AG10803 (cell line): ENCODE data around the gene VPS9D1.

Experiments
- DNase-seq: peaks from one replicate; pipeline ENCODE4 v3.0.0; 2010; ENCODE audit warnings: low read depth
- H3K4me3 ChIP-seq: 2 replicates; pipeline ENCODE4 v1.5.1; 2011; ENCODE audit warnings: mild to moderate bottlenecking, low read length, control low read depth
- TF ChIP-seq, protein P1 (sequence below): conservative IDR thresholded peaks from 2 replicates; pipeline ENCODE4 v1.5.1; 2011; ENCODE audit warnings: mild to moderate bottlenecking, low read length, control low read depth, inconsistent platforms

Gene VPS9D1

DNA sequence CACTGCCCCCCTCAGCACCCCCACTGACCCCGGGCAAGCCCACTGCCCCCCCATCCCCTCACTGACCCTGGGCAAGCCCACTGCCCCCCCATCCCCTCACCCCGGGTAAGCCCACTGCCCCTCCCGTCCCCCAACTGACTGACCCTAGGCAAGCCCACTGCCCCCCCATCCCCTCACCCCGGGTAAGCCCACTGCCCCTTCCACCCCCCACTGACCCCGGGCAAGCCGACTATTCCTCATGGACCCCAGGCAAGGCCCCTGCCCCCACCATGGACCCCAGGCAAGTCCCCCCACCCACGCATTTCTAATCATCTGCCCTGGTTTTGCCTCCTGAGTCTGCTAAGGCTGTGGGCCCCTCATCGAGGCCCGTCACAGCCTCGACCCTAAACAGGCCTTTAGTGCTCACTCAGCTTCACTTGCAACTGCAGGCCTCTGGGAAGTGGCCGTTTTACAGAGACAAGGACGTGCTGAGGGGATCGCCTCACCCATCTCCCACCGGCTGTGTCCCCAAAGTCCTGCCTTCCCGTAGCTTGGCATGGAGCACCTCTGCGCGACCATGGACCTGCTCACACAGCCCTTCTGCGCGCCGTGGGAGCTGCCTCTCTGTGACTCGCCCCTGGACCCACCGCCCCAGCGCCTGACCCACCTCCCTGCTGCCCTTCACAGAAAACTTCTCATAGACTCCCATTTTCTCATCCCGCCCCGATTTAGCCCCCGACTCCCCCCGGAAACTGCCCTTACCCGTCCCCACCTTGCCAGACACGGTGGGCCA is 3.6 kb downstream of the VPS9D1 start:
- H3K4me3 ChIP-seq: no peak overlapping the region
- TF ChIP-seq, protein P1, sequence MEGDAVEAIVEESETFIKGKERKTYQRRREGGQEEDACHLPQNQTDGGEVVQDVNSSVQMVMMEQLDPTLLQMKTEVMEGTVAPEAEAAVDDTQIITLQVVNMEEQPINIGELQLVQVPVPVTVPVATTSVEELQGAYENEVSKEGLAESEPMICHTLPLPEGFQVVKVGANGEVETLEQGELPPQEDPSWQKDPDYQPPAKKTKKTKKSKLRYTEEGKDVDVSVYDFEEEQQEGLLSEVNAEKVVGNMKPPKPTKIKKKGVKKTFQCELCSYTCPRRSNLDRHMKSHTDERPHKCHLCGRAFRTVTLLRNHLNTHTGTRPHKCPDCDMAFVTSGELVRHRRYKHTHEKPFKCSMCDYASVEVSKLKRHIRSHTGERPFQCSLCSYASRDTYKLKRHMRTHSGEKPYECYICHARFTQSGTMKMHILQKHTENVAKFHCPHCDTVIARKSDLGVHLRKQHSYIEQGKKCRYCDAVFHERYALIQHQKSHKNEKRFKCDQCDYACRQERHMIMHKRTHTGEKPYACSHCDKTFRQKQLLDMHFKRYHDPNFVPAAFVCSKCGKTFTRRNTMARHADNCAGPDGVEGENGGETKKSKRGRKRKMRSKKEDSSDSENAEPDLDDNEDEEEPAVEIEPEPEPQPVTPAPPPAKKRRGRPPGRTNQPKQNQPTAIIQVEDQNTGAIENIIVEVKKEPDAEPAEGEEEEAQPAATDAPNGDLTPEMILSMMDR: no peak
- no peak for DNase-seq

DNA sequence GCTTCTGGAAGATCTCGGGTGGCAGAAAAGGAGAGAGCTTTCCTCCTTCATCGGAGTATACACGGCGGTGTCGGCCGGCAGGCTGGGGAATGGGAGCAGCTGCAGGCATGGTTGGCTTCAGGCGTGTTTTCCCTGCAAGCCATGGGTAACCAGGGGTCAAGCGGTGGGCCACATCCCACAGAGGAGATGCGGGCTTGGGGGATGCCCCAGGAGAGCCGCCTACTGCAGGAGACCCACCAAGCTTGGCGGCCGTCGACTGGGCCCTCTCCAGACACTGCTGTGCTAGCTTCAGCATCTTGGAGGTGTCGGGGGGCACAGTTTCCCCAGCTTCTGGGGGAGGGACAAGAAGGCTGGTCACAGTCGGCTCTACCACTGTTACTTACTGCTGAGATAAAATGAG is 4.2 kb downstream of the VPS9D1 start:
- TF ChIP-seq, protein P1: no peak
- H3K4me3 ChIP-seq: no peak overlapping the region
- DNase-seq: no peak

DNA sequence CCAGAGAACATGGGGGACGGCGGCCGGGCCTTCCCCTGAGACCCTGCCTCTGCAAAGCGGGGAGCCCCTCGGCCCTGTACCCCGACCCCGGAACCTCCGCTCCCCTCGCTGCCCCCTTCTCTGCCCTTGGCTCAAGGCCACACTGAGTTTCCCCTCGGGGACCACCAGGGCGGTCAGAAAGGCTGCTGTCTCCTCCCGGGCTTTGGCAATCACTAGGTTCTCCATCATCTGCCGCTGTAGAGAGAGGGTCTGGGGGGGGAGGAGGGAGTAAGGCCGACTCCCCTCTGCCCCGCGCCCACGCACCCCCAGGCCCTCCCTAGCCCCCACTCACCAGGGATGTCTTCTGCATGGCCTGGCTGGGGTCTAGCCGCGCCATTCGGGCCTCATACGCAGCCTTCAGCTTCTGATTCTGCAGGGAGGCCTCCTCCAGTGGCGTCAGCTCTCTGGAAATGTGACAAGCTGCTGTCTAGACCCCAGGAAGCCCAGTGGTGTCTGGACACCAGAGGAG is 8.4 kb downstream of the VPS9D1 start:
- TF ChIP-seq, protein P1: no peak
- H3K4me3 ChIP-seq: peak overlapping the region; percentile 42
- DNase-seq: no peak

- TF ChIP-seq, protein P1: no peak
- peak overlapping the region; percentile 42 for H3K4me3 ChIP-seq
- DNase-seq: no peak
Measured at GRCh38 chr16:89711601-89712273, 9.0 kb downstream of the VPS9D1 start.

DNA sequence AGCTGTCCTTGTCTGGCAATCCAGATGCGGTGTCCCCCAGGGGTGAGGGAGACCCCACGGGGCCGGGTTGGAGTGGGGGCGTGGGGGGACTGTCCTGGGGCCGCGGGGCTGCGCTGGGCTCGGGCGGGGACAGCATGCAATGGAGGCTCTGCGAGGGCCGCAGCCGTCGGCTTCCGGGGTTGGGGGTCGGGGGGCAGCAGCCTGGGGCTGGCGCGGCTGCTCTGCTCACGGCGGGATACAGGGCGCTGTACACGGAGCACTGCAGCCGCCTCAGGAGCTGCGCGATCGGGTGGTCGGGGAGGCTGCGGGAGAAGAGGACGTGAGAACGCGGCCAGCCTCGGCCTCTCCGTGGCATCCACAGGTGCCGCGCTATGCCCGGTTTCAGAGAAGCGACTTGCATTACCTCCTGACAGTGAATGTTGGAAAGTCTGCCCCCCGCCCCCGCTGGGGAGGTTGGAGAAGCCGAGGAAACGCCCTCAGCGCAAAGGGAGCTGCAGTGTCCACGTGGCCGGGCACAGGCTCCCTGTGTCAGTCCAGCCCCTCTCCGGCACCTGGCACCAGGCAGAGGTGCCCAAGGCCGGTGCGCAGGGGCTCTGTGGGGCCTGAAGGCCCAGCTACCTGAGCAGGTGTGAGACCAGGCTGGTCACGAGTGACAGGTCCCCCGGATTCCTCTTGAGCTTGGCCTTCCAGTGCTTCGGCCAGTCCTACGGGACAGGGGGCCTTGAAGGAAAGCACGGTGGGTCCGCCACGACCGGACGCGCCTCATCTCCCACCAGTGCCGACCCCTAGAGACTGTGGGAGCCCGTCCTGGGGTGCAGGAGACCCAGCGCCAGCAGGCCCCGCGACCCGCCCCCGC is 9.8 kb downstream of the VPS9D1 start:
- H3K4me3 ChIP-seq: no peak overlapping the region
- DNase-seq: no peak
- TF ChIP-seq, protein P1: no peak

GRCh38 chr16:89709716-89710432 is 10.8 kb downstream of the VPS9D1 start:
- H3K4me3 ChIP-seq: no peak overlapping the region
- DNase-seq: no peak
- TF ChIP-seq, protein P1: no peak
